B cell (primary cell): ENCODE data around the gene RBBP7. TPM values are rescaled to one million over a fixed set of nuclear protein-coding genes. Genes with fewer than 3 reads are reported as not detected.

ENCODE experiments used
- ATAC-seq: fragments of 200-7000 bp; cut with Tn5 transposase; one replicate; pipeline ENCODE4 v1.10.0; 2021; ENCODE audit warnings: low read depth, mild to moderate bottlenecking, moderate number of reproducible peaks, moderate library complexity
- CTCF ChIA-PET: fragments of 350-600 bp; sonication (Branson Sonifier 250); formaldehyde crosslinking; loops from one replicate; lab custom pipeline; 2021; ENCODE audit warnings: antibody characterized with exemption, inconsistent platforms; lab: Charles Lee
- POLR2A ChIA-PET: fragments of 350-600 bp; sonication (Branson Sonifier 250); formaldehyde crosslinking; loops from one replicate; lab custom pipeline; 2021; ENCODE audit warnings: antibody characterized with exemption; lab: Charles Lee
- DNase-seq: peaks from one replicate; pipeline ENCODE4 v3.0.0; 2013
- H2AFZ ChIP-seq: 2 replicates; pipeline ENCODE4 v1.6.1; 2012; ENCODE audit warnings: mild to moderate bottlenecking, low read depth, low read length; ENCODE audit not compliant: insufficient read depth, poor library complexity, severe bottlenecking
- H3K27ac ChIP-seq, 2 donors: 1 replicate in 1 of 2; 2 replicates in 1 of 2; pipeline ENCODE4 v1.5.1; 2012 to 2013; ENCODE audit warnings: low read length in 2 of 2, mild to moderate bottlenecking in 2 of 2, moderate library complexity in 1 of 2
- H3K27me3 ChIP-seq, 4 experiments: fragments of 200-600 bp in 1 of 4; sonication (generic) in 1 of 4; replicated peaks in 1 of 4; 1 replicate in 2 of 4; 2 replicates in 2 of 4; pipeline versions ENCODE4 v1.6.1 to v1.7.0; 2013 to 2016; ENCODE audit warnings: low read length in 3 of 4, mild to moderate bottlenecking in 2 of 4, mixed read lengths in 1 of 4, moderate library complexity in 1 of 4; ENCODE audit not compliant: insufficient read depth in 4 of 4, control insufficient read depth in 3 of 4; ENCODE audit errors: control extremely low read depth in 1 of 4
- H3K36me3 ChIP-seq, 2 experiments: replicated peaks in 1 of 2; 1 replicate in 1 of 2; 2 replicates in 1 of 2; pipeline versions ENCODE4 v1.6.1 to v1.7.1; 2013; ENCODE audit warnings: low read length in 1 of 2; ENCODE audit not compliant: insufficient read depth in 2 of 2, control insufficient read depth in 1 of 2; ENCODE audit errors: control extremely low read depth in 1 of 2, extremely low read depth in 1 of 2
- H3K4me1 ChIP-seq, 2 donors: fragments of 200-600 bp in 1 of 2; sonication (generic) in 1 of 2; 1 replicate in 1 of 2; 2 replicates in 1 of 2; pipeline versions ENCODE4 v1.5.1 to v1.6.1; 2013 to 2017; ENCODE audit warnings: low read length in 2 of 2; ENCODE audit not compliant: control insufficient read depth in 2 of 2, insufficient read depth in 2 of 2
- H3K4me2 ChIP-seq: replicated peaks from 2 replicates; pipeline ENCODE3; 2012; ENCODE audit warnings: mild to moderate bottlenecking, low read depth, low read length; ENCODE audit not compliant: poor library complexity, severe bottlenecking
- H3K4me3 ChIP-seq, 5 experiments: fragments of 200-600 bp in 1 of 5; sonication (generic) in 1 of 5; 1 replicate in 3 of 5; 2 replicates in 2 of 5; pipeline versions ENCODE4 v1.5.1 to v1.7.0; 2011 to 2016; ENCODE audit warnings: low read length in 4 of 5, mild to moderate bottlenecking in 4 of 5, low read depth in 2 of 5, control low read depth in 1 of 5, moderate library complexity in 1 of 5; ENCODE audit not compliant: insufficient read depth in 1 of 5; ENCODE audit errors: control extremely low read depth in 1 of 5, extremely low read depth in 1 of 5
- H3K79me2 ChIP-seq: fragments of 200-600 bp; sonication (generic); one replicate; pipeline ENCODE4 v1.6.0; 2016; ENCODE audit warnings: low read length; ENCODE audit not compliant: control insufficient read depth, insufficient read depth
- H3K9ac ChIP-seq: fragments of 200-600 bp; sonication (generic); 2 replicates; pipeline ENCODE4 v1.6.1; 2017; ENCODE audit warnings: mild to moderate bottlenecking, low read length, moderate library complexity
- H3K9me3 ChIP-seq, 3 donors: one replicate each; pipeline versions ENCODE4 v1.6.1 to v1.7.1; 2013; ENCODE audit warnings: low read length in 2 of 3; ENCODE audit not compliant: control insufficient read depth in 2 of 3, insufficient read depth in 1 of 3; ENCODE audit errors: control extremely low read depth in 1 of 3
- H4K20me1 ChIP-seq: 2 replicates; pipeline ENCODE4 v1.6.0; 2012; ENCODE audit warnings: mild to moderate bottlenecking, low read length; ENCODE audit not compliant: insufficient read depth, control insufficient read depth, poor library complexity, severe bottlenecking
- H3K27ac Mint-ChIP-seq: one replicate; pipeline ENCODE4 v1.8.0; 2021; ENCODE audit warnings: mixed read lengths
- H3K27me3 Mint-ChIP-seq: one replicate; pipeline ENCODE4 v1.8.0; 2021; ENCODE audit warnings: mixed read lengths
- H3K4me1 Mint-ChIP-seq: one replicate; pipeline ENCODE4 v1.8.0; 2021; ENCODE audit warnings: mixed read lengths
- H3K4me3 Mint-ChIP-seq: one replicate; pipeline ENCODE4 v1.8.0; 2021; ENCODE audit warnings: mixed read lengths
- H3K9me3 Mint-ChIP-seq: one replicate; pipeline ENCODE4 v1.8.0; 2022; ENCODE audit warnings: mixed read lengths; ENCODE audit not compliant: insufficient read depth
- CTCF ChIP-seq: fragments of 200-600 bp; IDR thresholded peaks from one replicate; pipeline ENCODE4 v1.8.0; 2022; ENCODE audit warnings: antibody characterized with exemption, mild to moderate bottlenecking
- EZH2 ChIP-seq: IDR thresholded peaks from 2 replicates; pipeline ENCODE4 v1.6.1; 2012; ENCODE audit warnings: borderline replicate concordance, low read depth, mild to moderate bottlenecking, moderate library complexity, low read length; ENCODE audit not compliant: insufficient read depth, poor library complexity, severe bottlenecking
- WGBS: methylation state at CpG from one replicate; pipeline ENCODE4 v1.1.5; 2013; ENCODE audit warnings: missing lambda C conversion rate; ENCODE audit not compliant: insufficient coverage; 5-methylcytosine and 5-hydroxymethylcytosine counted together
- intact Hi-C: fragments of 100-400 bp; cut with micrococcal nuclease; formaldehyde crosslinking; loops from one replicate; pipeline ENCODE4 v1.10.0; 2022
- polyA plus RNA-seq: library from polyadenylated mRNA; depleted of rRNA; stranded (reverse); fragments of >200 nt; gene quantifications from 2 replicates; pipeline ENCODE4 v1.2.3, GENCODE V29; 2012
- total RNA-seq, 2 donors: library from RNA; stranded (reverse); fragments of 120-200 nt in 1 of 2; gene quantifications; 1 replicate in 1 of 2; 2 replicates in 1 of 2; pipeline versions ENCODE4 v1.2.3 to v1.2.4, GENCODE V29; 2013 to 2022

The RBBP7 gene
- total and polyA plus RNA-seq, 2 donors (not counting 1 experiment from before 2014, with no cell fraction given): 74.6 to 106 TPM

GRCh38 chrX:16892504-16893362 is 22.6 kb upstream of the RBBP7 start:
- POLR2A ChIA-PET: interaction anchor here (1.4 kb wide), 1 partner anchor 10 kb away, joined by 7 read pairs; no protein-coding TSS in a partner anchor
- no peak for TF ChIP-seq EZH2
- peak; percentile 79 for TF ChIP-seq CTCF
- H3K27me3 ChIP-seq: no peaks in the 10 kb centered on the region
- ATAC-seq (peak; percentile 84), DNase-seq (peak; percentile 76)
- H2AFZ ChIP-seq: peak overlapping the region; percentile 48
- H3K4me3 ChIP-seq: no peak overlapping the region
- peak overlapping the region; percentile 42 for H3K4me2 ChIP-seq
- H3K4me1 ChIP-seq: peaks cover 0 to 6% of the 10 kb centered on the region in 2 donors
- H3K36me3 ChIP-seq: no peaks in the 10 kb centered on the region
- H3K9me3 ChIP-seq: no peaks in the 10 kb centered on the region
- H3K27ac Mint-ChIP-seq: no peak overlapping the region
- H3K9me3 Mint-ChIP-seq: no peaks in the 10 kb centered on the region
- peaks cover 7% of the 10 kb centered on the region for H3K4me1 Mint-ChIP-seq
- peak overlapping the region; percentile 30 for H3K4me3 Mint-ChIP-seq
- H3K27me3 Mint-ChIP-seq: no peaks in the 10 kb centered on the region
- no peaks in the 10 kb centered on the region for H3K79me2 ChIP-seq
- intact Hi-C loops: loop anchor here (1.0 to 5.0 kb wide), 3 partner anchors 9 to 66 kb away; no protein-coding TSS in a partner anchor
- no peak overlapping the region for H3K27ac ChIP-seq
- CTCF ChIA-PET: interaction anchor here (0.8 to 4.7 kb wide), 12 partner anchors 10 to 156 kb away, joined by 3 to 49 read pairs (median 4); no protein-coding TSS in a partner anchor
- H3K9ac ChIP-seq: no peak overlapping the region
- H4K20me1 ChIP-seq: no peaks in the 10 kb centered on the region
- WGBS: 0% methylated on average over 1 of the region's 9 CpGs
